Stimulated activated naive CD8-positive, alpha-beta T cell treated with anti-CD3 and anti-CD28 coated beads, Interleukin-15, Interleukin-2, amounts not matched to agents 100 ng/mL and 50 ng/mL, for 24 hours (primary cell): Measurements from ENCODE around the gene GAL3ST2.
"Not testable (repeated sequence)": the region's sequence is repeated elsewhere in the genome, so short reads cannot be mapped to it uniquely, and the experiment has no call there.

ENCODE experiments used
- H3K27ac Mint-ChIP-seq: one replicate; pipeline ENCODE4 v1.8.0; 2021; ENCODE audit warnings: mild to moderate bottlenecking, mixed read lengths
- H3K27me3 Mint-ChIP-seq: one replicate; pipeline ENCODE4 v1.8.0; 2021; ENCODE audit warnings: mixed read lengths
- H3K36me3 Mint-ChIP-seq: one replicate; pipeline ENCODE4 v1.8.0; 2021; ENCODE audit warnings: low read depth, mixed read lengths
- H3K4me1 Mint-ChIP-seq: one replicate; pipeline ENCODE4 v1.8.0; 2021; ENCODE audit warnings: low read depth, mixed read lengths
- H3K4me3 Mint-ChIP-seq: one replicate; pipeline ENCODE4 v1.8.0; 2021; ENCODE audit warnings: mild to moderate bottlenecking, mixed read lengths
- H3K9me3 Mint-ChIP-seq: one replicate; pipeline ENCODE4 v1.8.0; 2021; ENCODE audit warnings: mixed read lengths

Gene GAL3ST2

DNA sequence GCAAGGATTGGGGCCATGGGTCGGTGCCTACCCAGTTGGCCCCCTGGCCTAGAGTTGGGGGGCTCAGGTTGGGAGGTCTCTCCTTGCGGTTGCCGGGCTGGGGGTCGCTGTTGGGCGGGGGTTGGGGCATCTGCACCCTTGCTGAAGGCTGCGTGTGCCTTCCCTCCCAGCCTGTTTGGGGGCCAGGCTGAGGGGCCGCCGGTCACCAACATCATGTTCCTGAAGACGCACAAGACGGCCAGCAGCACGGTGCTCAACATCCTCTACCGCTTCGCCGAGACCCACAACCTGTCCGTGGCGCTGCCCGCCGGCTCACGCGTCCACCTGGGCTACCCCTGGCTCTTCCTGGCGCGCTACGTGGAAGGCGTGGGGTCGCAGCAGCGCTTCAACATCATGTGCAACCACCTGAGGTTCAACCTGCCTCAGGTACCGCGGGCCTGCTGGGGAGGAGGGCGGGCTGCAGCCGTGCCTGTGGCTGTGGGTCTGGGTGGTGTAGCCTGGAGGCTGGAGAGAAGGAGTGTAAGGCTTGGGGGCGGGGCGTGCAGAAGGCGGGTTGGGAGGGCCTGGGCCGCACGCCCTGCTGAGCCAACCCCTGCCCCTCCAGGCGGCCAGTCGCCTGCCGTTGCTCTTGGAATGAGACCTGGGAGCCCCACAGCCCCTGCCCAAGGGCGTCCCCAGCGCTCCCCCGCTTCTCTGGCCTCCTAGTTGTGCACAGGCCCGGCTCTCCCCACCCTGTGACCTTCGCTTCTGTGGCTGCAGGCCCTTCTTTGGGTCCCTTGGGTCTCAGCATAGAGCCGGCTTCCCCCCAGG lies 25.2 kb downstream of the GAL3ST2 start:
- Mint-ChIP-seq H3K4me3 (no peak overlapping the region), H3K27ac (no peak overlapping the region), H3K4me1 (peaks cover 10% of the 10 kb centered on the region), H3K9me3 (no peaks in the 10 kb centered on the region), H3K36me3 (no peaks in the 10 kb centered on the region), H3K27me3 (peaks cover 4% of the 10 kb centered on the region)

DNA sequence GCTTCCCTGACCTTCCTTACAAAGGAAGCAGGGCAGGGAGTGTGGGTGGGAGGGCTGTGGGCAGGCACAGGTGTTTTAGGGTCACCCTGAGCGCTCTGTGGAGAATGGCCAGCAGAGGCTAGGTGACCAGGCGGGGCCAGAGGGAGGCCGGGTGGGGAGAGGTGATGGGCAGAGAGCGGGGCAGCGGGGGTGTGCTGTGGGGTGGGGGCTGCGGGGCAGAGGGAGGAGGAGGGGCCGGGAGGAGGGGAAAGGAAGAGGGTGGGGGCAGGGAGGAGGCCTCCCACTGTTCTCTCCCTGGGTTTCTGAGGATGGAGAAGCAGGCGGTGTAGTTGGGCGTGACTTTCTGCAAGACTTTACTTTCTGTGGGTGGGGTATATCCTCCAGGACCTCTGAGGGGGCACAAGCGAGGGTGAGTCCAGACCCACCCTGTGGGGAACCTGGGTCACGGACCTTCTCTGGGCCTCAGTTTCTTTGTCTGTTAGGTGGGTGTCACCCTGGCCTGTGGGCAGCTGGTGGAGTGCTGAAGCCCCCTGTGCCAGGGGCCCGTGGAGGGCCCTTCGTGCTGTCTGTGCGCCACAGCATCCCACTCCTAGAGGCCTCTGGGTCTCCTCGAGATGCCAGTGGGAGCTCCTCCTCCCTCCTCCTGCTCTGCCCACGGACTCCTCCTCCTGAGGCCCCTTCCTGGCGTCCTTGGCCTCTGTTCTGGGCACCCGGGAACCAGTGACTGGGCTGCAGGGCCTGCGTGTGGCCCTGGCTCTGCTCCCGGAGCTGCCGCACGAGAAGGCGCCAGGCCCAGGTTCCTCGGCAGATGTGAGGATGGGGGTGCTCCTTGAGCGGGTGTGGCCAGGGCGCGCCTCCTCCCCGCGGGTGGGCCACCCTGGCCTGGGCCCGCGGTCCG lies 26.0 kb downstream of the GAL3ST2 start:
- Mint-ChIP-seq H3K36me3 (no peaks in the 10 kb centered on the region), H3K4me3 (no peak overlapping the region), H3K27ac (no peak overlapping the region), H3K4me1 (peaks cover 10% of the 10 kb centered on the region), H3K27me3 (peaks cover 4% of the 10 kb centered on the region), H3K9me3 (no peaks in the 10 kb centered on the region)

DNA sequence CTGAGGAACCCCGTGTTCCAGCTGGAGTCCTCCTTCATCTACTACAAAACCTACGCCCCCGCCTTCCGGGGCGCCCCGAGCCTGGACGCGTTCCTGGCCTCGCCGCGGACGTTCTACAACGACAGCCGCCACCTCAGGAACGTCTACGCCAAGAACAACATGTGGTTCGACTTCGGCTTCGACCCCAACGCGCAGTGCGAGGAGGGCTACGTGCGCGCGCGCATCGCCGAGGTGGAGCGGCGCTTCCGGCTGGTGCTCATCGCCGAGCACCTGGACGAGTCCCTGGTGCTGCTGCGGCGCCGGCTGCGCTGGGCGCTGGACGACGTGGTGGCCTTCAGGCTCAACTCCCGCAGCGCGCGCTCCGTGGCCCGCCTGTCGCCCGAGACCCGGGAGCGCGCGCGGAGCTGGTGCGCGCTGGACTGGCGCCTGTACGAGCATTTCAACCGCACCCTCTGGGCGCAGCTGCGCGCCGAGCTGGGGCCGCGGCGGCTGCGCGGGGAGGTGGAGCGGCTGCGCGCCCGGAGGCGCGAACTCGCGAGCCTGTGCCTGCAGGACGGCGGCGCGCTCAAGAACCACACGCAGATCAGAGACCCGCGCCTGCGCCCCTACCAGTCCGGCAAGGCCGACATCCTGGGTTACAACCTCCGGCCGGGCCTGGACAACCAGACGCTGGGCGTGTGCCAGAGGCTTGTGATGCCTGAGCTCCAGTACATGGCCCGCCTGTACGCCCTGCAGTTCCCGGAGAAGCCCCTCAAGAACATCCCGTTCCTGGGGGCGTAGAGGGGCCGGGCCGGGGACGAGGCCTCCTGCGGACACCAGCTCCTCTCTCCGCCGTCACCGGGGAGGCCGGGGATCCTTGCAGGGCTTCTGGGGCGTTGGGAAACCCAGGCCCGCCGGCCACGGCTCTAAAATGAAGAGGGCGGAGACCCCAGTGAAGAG lies 27.0 kb downstream of the GAL3ST2 start:
- peaks cover 10% of the 10 kb centered on the region for H3K4me1 Mint-ChIP-seq
- peak overlapping the region; percentile 54 for H3K4me3 Mint-ChIP-seq
- H3K27ac Mint-ChIP-seq: no peak overlapping the region
- no peaks in the 10 kb centered on the region for H3K36me3 Mint-ChIP-seq
- H3K27me3 Mint-ChIP-seq: peaks cover 9% of the 10 kb centered on the region
- H3K9me3 Mint-ChIP-seq: no peaks in the 10 kb centered on the region

DNA sequence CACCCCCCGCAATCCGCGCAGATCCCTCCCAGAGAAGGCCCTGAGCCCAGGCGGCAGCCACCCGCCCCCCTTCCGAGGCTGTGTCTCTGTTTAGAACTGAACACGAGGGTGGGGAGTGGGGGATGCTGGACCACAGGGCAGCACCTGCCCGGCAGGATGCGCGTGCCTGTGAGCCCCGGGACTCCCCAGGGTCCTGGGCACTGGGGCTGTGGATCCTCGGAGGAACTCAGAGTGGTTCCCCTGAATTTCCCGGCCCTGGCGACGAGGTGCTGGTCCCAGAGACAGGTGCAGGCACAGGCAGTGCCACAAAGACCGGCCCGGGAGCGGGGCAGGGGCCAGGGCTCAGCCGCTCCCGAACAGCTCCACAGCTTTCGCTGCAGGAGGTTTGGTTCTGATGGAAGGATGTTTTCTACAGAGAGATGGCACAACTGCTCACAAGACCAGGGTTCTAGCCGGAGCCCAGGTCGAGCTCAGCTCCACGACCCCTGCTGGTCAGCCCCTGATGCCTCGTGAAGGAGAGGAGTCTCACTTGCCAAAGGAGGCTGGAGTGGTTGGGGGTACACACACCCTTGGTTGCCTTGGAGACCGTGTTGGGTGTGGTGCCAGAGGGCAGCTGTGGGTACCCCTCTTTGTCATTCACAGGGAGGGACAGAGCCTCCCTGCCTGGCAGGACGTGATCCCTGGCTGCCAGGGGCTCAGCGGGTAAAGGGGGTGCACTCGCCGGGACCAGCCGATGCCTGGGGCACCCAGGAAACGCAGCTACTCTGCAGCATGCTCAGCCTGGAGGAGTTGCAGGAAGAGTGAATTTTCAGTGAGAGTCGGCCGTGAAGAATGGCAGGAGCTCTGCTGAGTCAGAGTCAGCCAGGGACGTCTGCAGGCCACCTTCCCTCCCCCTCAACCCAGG lies 28.0 kb downstream of the GAL3ST2 start:
- Mint-ChIP-seq H3K9me3 (no peaks in the 10 kb centered on the region), H3K27ac (no peak overlapping the region), H3K4me3 (peak overlapping the region; percentile 54)

DNA sequence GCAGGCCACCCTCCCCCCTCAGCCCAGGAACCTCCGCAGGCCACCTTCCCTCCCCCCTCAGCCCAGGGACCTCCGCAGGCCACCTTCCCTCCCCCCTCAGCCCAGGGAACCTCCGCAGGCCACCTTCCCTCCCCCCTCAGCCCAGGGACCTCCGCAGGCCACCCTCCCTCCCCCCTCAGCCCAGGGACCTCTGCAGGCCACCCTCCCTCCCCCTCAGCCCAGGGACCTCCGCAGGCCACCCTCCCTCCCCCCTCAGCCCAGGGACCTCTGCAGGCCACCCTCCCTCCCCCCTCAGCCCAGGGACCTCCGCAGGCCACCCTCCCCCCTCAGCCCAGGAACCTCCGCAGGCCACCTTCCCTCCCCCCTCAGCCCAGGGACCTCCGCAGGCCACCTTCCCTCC lies 29.6 kb downstream of the GAL3ST2 start:
- H3K9me3 Mint-ChIP-seq, H3K27ac Mint-ChIP-seq, H3K36me3 Mint-ChIP-seq, H3K4me3 Mint-ChIP-seq, H3K27me3 Mint-ChIP-seq: not testable (repeated sequence)
- peaks cover 10% of the 10 kb centered on the region for H3K4me1 Mint-ChIP-seq

More for the DNA sequence above, 28.0 kb downstream of the GAL3ST2 start:
- Mint-ChIP-seq H3K27me3 (peaks cover 9% of the 10 kb centered on the region), H3K36me3 (no peaks in the 10 kb centered on the region), H3K4me1 (peaks cover 10% of the 10 kb centered on the region)

DNA sequence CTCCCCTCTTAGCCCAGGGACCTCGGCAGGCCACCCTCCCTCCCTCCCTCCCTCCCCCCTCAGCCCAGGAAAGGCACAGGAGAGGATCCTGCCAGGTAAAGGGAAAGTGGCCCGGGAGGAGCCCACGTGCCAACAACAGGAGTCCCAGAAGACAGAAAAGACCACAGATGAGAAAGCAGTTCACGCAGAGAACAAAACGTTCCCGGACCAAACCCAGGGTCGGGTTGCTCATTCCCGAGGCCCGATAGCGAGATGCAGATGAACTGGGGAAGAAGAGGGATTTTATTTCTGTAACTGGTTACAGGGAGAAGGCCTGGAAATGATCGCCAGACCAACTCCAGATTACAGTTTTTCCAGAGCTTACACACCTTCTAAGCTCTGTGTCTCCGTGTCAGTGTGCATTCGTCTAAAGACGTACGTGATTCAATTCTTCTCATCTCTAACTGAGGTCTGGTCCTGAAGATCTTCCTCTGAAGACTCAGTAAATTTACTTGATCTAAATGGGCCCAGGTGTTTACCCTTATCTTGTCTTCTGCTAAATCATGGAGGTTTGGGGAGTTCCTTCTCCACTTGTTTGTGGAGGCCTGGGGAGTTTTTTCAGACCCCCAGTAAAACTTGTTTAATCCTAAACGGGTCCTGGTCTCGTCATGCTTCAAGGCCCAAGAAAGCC lies 31.6 kb downstream of the GAL3ST2 start:
- H3K4me1 Mint-ChIP-seq: peaks cover 9% of the 10 kb centered on the region
- peaks cover 9% of the 10 kb centered on the region for H3K27me3 Mint-ChIP-seq
- no peaks in the 10 kb centered on the region for H3K9me3 Mint-ChIP-seq
- H3K27ac Mint-ChIP-seq: no peak overlapping the region
- no peak overlapping the region for H3K4me3 Mint-ChIP-seq
- H3K36me3 Mint-ChIP-seq: no peaks in the 10 kb centered on the region

DNA sequence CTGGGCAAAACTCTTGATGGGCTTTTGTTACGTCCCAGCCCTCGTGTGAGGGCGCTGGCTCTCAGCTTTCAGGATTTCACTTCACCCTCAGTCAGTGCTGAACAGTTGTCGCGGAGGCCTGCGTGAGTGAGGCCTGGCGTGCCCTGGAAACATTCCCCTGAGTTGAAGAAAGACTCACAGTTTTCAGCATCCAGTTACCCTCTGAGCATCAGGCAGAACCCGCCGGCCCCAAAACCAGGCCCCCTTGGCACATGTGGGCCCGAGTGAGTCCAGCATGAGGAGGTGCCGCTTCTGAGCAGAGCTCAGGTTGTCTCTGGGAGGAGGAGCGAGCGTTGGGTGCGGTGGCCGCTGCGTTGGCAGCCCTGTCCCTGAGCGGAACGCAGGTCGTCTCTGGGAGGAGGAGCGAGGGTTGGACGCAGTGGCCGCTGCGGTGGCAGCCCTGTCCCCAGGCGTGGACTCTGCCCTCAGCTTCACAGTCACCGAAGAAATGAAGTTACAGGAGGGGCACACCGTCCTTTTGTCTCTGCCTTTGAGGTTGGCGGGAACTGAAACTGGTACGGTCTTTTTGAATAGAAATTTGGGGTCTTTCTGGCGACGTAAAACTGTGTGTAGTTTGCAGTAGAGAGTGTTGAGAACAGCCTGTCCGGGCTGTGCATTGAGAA lies 32.2 kb downstream of the GAL3ST2 start, which contains the start of gene NEU4:
NEU4 (plus strand) TSS at position 473 of the 662 bp plus-strand sequence. CDS start 5,292 bp downstream, outside the sequence.
- peaks cover 6% of the 10 kb centered on the region for H3K27me3 Mint-ChIP-seq
- no peaks in the 10 kb centered on the region for H3K9me3 Mint-ChIP-seq
- H3K4me3 Mint-ChIP-seq: no peak within 1 kb of the TSS
- H3K27ac Mint-ChIP-seq: no peak within 1 kb of the TSS
- H3K36me3 Mint-ChIP-seq: no peaks in the 10 kb centered on the region
- H3K4me1 Mint-ChIP-seq: peaks cover 7% of the 10 kb centered on the region

DNA sequence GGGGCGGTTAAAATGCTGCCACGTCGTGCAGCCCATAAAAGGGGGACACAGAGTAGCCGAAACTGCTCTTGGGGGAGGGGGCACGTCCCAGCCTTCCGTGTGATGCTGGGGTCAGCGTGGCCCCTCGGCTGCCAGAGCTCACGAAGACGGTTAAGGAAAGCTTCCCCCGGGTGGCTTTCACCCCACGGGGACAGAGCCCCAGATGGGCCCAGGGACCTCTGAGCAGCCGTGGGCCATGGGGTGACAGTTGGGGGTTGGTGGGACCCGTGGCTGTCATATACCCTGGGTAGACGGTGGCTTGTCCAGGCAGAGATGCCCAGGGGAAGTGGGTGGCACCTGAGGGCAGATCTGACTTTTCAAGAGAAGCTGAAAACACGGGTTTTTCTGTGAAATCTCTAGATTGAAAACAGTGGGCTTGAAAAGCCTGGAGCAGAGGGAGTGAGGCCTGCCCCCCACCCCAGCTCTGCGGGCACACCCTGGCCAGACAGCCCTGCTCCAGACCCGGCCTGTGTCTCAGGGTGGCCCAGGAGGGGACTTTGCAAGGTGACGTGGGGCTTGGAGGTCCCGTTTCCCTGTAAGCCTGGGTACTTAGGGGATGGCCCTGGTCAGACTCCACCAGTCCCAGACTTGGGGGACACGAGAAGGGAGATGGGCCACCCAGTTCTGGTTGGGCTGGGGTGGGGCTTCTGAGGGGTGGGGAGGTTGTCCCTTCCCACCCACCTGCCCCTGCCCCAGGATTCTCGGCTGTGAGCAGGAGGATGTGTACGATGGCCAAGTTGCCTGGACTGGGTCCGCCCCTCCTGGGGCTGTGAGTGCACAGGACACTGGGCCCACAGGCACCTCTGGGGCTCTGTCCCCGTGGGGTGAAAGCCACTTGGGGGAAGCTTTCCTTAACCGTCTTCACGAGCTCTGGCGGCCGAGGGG lies 33.0 kb downstream of the GAL3ST2 start:
- peaks cover 4% of the 10 kb centered on the region for H3K4me1 Mint-ChIP-seq
- H3K9me3 Mint-ChIP-seq: no peaks in the 10 kb centered on the region
- peaks cover 6% of the 10 kb centered on the region for H3K27me3 Mint-ChIP-seq
- H3K4me3 Mint-ChIP-seq: no peak overlapping the region
- no peaks in the 10 kb centered on the region for H3K36me3 Mint-ChIP-seq
- H3K27ac Mint-ChIP-seq: no peak overlapping the region

DNA sequence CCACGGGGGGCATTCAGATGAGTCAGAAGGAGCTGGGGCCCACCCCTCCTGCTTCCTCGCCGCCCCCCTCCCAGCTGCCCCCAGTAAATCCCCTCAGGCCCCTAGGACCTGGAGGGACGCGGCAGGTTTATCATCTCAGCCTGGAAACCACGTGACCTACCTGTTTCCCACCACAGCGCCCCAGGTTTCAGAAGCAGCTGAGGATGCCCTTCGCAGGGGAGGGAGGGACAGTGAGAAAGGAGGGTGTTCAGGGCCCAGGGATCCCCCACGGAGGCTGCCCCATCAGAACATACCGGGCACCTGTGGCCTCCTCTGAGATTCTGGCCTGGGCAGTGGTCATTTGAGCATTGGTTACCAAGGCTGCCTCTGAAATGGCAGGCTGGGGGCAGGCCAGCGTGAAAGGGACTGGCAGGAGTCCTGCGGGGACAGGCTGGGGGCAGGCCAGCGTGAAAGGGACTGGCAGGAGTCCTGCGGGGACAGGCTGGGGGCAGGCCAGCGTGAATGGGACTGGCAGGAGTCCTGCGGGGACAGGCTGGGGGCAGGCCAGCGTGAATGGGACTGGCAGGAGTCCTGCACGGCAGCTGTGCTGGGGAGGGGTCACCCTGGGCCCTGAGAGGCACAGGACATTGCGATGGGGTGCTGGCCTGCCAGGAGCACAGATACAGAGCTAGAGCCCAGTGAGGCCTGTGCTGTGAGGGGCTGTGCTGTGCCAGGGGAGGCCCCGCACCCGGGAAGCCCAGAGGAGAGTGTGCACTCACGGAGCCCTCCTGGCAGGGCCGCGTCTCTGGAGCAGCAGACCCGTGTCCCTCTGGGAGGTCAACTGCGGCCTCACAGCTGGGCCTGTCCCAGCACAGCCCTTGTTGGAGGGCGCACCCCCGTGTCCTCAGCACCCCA lies 33.9 kb downstream of the GAL3ST2 start:
- Mint-ChIP-seq H3K27me3 (peaks cover 6% of the 10 kb centered on the region), H3K4me3 (no peak overlapping the region), H3K4me1 (no peaks in the 10 kb centered on the region), H3K27ac (no peak overlapping the region), H3K36me3 (no peaks in the 10 kb centered on the region), H3K9me3 (no peaks in the 10 kb centered on the region)

DNA sequence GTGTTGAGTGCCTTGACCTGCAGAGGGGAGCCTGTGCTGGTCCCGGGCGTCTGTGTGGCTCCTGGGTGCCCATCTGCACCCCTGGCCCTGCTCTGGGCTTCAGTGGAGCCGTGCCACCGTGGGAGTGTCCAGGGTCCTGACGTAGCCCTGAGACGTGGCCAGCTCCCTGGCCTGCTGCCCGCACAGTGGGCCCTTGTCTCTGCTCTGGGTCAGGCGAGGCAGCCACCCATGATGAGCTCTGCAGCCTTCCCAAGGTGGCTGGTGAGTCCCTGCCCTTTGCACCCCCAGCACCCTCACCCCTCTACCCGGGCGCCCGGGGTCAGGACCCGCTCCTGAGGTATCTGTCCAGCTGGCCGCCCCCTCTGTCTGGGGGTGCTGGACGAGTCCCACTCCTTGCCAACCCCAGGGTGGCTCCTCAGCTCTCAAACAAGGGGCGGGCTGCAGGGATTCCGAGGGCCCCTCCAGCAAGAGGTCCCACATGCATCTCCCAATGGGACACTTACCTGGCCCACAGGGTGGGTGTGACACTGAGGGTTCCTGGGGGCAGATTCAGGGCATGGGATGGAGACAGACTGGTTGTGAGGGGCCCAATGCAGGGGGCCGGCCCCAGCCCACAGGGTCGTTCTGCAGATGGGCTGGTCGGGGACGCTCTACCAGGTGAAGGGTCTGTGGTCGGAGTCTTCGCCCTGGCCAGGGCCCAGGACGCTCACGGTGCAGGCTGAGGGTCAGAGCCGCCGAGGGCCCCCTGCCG lies 34.8 kb downstream of the GAL3ST2 start:
- Mint-ChIP-seq H3K27ac (no peak overlapping the region), H3K36me3 (no peaks in the 10 kb centered on the region), H3K27me3 (peaks cover 6% of the 10 kb centered on the region), H3K4me3 (no peak overlapping the region), H3K4me1 (no peaks in the 10 kb centered on the region), H3K9me3 (no peaks in the 10 kb centered on the region)
